ENCODE results near the gene ZKSCAN3.

The ZKSCAN3 gene

DNA sequence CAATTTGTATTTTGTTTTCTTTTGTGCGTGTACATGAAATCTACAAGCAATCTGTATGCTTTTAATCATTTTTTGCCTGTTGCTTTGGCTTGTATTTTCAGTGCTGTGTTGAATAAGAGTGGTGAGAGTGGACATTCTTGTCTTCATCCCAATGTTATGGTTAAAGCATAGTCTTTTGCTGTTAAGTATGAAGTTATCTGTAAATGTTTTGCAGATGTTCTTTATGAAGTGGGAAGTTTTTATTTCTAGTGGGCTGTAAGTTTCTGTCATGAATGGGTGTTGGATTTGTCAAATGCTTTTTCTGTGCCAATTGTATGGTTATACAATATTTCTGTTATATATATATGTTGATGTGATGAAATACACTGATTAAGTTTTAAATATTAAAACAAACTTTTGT, 24.2 kb downstream of the ZKSCAN3 start:
- no peaks in the 10 kb centered on the region for H3K27me3 ChIP-seq (ENCODE audit: control insufficient read depth, insufficient read depth, low read length)
- peaks cover 10% of the 10 kb centered on the region for H3K36me3 ChIP-seq (ENCODE audit: control insufficient read depth, insufficient read depth, low read length)
- no peaks in the 10 kb centered on the region; the same call in 1 of the 2 replicates for H3K4me1 ChIP-seq (ENCODE audit: control insufficient read depth, insufficient read depth, low read length)
- H3K9me3 ChIP-seq (ENCODE audit: control insufficient read depth, insufficient read depth, low read depth, low read length), result no peaks in the 10 kb centered on the region
- H3K9ac ChIP-seq (ENCODE audit: low read length), result no peak overlapping the region
- no peak overlapping the region for H3K27ac ChIP-seq (ENCODE audit: low read depth, low read length)
- H3K4me3 ChIP-seq (ENCODE audit: low read depth, low read length), result no peak overlapping the region

DNA sequence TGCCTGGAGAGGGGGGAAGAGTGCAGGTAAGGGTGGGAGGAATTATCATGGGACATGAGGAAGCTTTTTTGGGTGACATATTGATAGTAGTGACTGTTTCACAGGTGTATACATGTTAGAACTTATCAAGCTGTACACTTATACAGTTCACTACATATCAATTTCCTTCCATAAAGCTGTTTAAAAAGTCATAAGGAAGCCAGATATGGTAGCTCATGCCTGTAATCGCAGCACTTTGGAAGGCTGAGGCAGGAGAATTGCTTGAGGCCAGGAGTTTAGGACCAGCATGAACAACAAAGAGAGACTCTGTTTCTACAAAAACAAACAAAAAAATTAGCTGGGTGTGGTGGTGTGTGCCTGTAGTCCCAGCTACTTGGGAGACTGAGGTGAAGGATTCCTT, 28.1 kb downstream of the ZKSCAN3 start:
- Histone ChIP-seq H3K36me3 (ENCODE audit: control insufficient read depth, insufficient read depth, low read length) (peaks cover 41% of the 10 kb centered on the region), H3K9me3 (ENCODE audit: control insufficient read depth, insufficient read depth, low read depth, low read length) (no peaks in the 10 kb centered on the region)

DNA sequence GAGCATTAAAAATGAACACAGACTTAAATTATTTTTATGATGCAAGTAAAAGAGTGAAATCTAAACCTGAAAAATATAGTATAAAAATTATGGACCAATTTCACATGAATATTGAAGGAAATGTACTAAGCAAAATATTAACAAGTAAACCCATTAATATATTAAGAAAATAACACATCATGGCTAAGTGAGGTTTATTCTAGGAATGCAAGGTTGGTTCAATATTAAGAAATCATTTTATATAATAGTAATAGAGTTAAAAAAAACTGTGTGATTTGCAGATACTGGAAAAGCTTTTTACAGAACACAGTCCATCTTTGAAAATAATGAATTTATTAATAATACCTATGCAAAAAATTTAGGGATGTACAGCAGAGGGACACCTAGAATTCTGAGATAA, 28.9 kb downstream of the ZKSCAN3 start:
- H3K4me1 ChIP-seq (ENCODE audit: control insufficient read depth, insufficient read depth, low read length), result peaks cover 4% of the 10 kb centered on the region
- H3K27ac ChIP-seq (ENCODE audit: low read depth, low read length), result no peak overlapping the region
- no peaks in the 10 kb centered on the region for H3K9me3 ChIP-seq (ENCODE audit: control insufficient read depth, insufficient read depth, low read depth, low read length)
- no peak overlapping the region for H3K4me3 ChIP-seq (ENCODE audit: low read depth, low read length)
- no peaks in the 10 kb centered on the region for H3K27me3 ChIP-seq (ENCODE audit: control insufficient read depth, insufficient read depth, low read length)
- H3K36me3 ChIP-seq (ENCODE audit: control insufficient read depth, insufficient read depth, low read length), result peaks cover 41% of the 10 kb centered on the region
- H3K9ac ChIP-seq (ENCODE audit: low read length), result no peak overlapping the region

More for the DNA sequence above, 28.1 kb downstream of the ZKSCAN3 start:
- Histone ChIP-seq H3K9ac (ENCODE audit: low read length) (no peak overlapping the region), H3K4me3 (ENCODE audit: low read depth, low read length) (no peak overlapping the region), H3K27me3 (ENCODE audit: control insufficient read depth, insufficient read depth, low read length) (no peaks in the 10 kb centered on the region), H3K4me1 (ENCODE audit: control insufficient read depth, insufficient read depth, low read length) (peaks cover 2% of the 10 kb centered on the region), H3K27ac (ENCODE audit: low read depth, low read length) (no peak overlapping the region)

DNA sequence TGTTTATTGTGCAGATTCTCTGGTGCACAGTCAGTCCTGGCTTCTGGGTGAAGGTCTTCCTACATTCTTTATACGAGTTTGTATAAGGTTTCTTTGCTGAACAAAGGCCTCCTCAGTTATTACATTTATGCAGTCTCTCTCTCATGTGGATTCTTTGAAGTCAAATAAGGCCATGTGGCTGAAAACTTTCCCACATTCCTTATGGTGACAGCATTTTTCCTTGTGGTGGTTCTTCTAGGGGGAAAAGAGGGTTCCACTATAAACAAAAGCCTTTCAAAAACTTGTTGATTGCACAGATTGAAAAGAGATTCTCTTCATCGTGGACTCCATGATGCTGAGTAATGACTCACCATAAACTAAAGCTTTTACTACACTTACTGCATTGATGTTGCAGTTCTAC, 30.6 kb downstream of the ZKSCAN3 start:
- Histone ChIP-seq H3K27me3 (ENCODE audit: control insufficient read depth, insufficient read depth, low read length) (no peaks in the 10 kb centered on the region), H3K9ac (ENCODE audit: low read length) (no peak overlapping the region), H3K4me3 (ENCODE audit: low read depth, low read length) (no peak overlapping the region), H3K4me1 (ENCODE audit: control insufficient read depth, insufficient read depth, low read length) (peaks cover 12% of the 10 kb centered on the region), H3K27ac (ENCODE audit: low read depth, low read length) (no peak overlapping the region), H3K36me3 (ENCODE audit: control insufficient read depth, insufficient read depth, low read length) (peaks cover 46% of the 10 kb centered on the region), H3K9me3 (ENCODE audit: control insufficient read depth, insufficient read depth, low read depth, low read length) (no peaks in the 10 kb centered on the region)

GRCh38 chr6:28383235-28384142, 33.7 kb downstream of the ZKSCAN3 start:
- Histone ChIP-seq H3K4me3 (ENCODE audit: low read depth, low read length) (peak overlapping the region; percentile 64), H3K27ac (ENCODE audit: low read depth, low read length) (peak overlapping the region; percentile 55; the same call in 1 of the 2 replicates), H3K4me1 (ENCODE audit: control insufficient read depth, insufficient read depth, low read length) (peaks cover 12% of the 10 kb centered on the region; the same call in 1 of the 2 replicates), H3K9ac (ENCODE audit: low read length) (peak overlapping the region; percentile 69), H3K27me3 (ENCODE audit: control insufficient read depth, insufficient read depth, low read length) (no peaks in the 10 kb centered on the region), H3K9me3 (ENCODE audit: control insufficient read depth, insufficient read depth, low read depth, low read length) (no peaks in the 10 kb centered on the region), H3K36me3 (ENCODE audit: control insufficient read depth, insufficient read depth, low read length) (peaks cover 65% of the 10 kb centered on the region)

DNA sequence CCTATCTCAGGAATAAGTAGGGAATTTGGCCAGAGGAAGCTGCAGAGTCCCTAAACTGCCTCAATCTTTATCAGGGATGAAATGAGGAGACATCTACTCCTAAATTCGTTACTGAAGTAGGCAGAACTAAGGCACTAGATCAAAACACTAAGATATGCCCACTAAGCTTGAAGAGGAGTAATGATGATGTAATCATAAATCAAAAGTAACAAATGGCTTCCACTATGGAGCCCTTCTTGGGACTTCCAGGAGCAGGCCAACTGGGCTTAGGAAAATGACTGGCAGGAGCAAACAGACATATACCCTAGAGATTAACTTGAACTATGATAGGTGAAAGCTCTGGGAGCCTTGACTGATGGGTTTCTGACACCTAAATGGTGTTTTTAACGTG, 34.4 kb downstream of the ZKSCAN3 start:
- Histone ChIP-seq H3K27me3 (ENCODE audit: control insufficient read depth, insufficient read depth, low read length) (no peaks in the 10 kb centered on the region), H3K4me3 (ENCODE audit: low read depth, low read length) (peak overlapping the region; percentile 64; the same call in 1 of the 2 replicates), H3K27ac (ENCODE audit: low read depth, low read length) (no peak overlapping the region), H3K36me3 (ENCODE audit: control insufficient read depth, insufficient read depth, low read length) (peaks cover 65% of the 10 kb centered on the region), H3K9me3 (ENCODE audit: control insufficient read depth, insufficient read depth, low read depth, low read length) (no peaks in the 10 kb centered on the region), H3K9ac (ENCODE audit: low read length) (peak overlapping the region; percentile 69), H3K4me1 (ENCODE audit: control insufficient read depth, insufficient read depth, low read length) (peaks cover 12% of the 10 kb centered on the region; the same call in 1 of the 2 replicates)

- Histone ChIP-seq H3K9me3 (ENCODE audit: control insufficient read depth, insufficient read depth, low read depth, low read length) (no peaks in the 10 kb centered on the region), H3K27ac (ENCODE audit: low read depth, low read length) (no peak overlapping the region), H3K27me3 (ENCODE audit: control insufficient read depth, insufficient read depth, low read length) (no peaks in the 10 kb centered on the region), H3K9ac (ENCODE audit: low read length) (no peak overlapping the region), H3K4me1 (ENCODE audit: control insufficient read depth, insufficient read depth, low read length) (no peaks in the 10 kb centered on the region), H3K36me3 (ENCODE audit: control insufficient read depth, insufficient read depth, low read length) (peaks cover 74% of the 10 kb centered on the region), H3K4me3 (ENCODE audit: low read depth, low read length) (no peak overlapping the region)
Measured at GRCh38 chr6:28390688-28391087, 40.9 kb downstream of the ZKSCAN3 start.

DNA sequence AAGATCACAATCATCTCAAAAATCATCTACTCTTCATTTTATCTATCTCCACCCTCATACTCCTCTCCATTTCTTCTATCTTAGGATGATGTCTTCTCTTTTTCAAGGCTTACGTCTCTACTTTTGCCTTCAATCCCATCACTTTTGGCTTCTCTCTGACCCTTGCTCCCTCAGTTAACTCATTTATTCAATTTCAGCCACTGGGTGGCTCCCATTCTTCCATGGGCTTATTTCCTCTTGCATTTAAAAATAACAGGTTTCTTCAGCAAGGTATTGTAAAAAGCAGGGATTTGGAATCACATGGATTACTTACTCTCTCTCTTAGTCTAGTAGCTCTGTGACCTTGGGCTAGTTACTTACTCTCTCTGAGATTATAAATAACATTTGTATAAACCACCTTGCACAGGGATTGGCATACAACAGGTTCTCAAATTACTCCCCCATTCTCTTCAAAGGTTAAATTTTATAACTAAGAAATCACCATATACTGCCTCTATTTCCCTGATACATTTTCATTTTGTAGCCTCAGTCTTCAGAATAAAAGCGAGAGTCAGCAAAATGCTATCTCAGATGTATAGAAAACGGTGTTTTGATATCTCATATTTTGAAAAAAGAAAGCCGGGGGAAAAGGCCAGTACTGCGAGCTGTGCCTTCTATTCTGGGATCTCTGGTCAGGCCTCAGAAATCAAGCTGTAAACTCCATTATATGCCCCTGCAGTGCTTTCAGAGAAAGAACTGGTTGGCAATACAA, 44.3 kb downstream of the ZKSCAN3 start:
- H3K9me3 ChIP-seq (ENCODE audit: control insufficient read depth, insufficient read depth, low read depth, low read length), result no peaks in the 10 kb centered on the region
- no peak overlapping the region for H3K27ac ChIP-seq (ENCODE audit: low read depth, low read length)
- peaks cover 72% of the 10 kb centered on the region for H3K36me3 ChIP-seq (ENCODE audit: control insufficient read depth, insufficient read depth, low read length)
- no peak overlapping the region for H3K9ac ChIP-seq (ENCODE audit: low read length)
- H3K27me3 ChIP-seq (ENCODE audit: control insufficient read depth, insufficient read depth, low read length), result no peaks in the 10 kb centered on the region
- H3K4me3 ChIP-seq (ENCODE audit: low read depth, low read length), result no peak overlapping the region
- H3K4me1 ChIP-seq (ENCODE audit: control insufficient read depth, insufficient read depth, low read length), result peaks cover 14% of the 10 kb centered on the region; the same call in 1 of the 2 replicates

DNA sequence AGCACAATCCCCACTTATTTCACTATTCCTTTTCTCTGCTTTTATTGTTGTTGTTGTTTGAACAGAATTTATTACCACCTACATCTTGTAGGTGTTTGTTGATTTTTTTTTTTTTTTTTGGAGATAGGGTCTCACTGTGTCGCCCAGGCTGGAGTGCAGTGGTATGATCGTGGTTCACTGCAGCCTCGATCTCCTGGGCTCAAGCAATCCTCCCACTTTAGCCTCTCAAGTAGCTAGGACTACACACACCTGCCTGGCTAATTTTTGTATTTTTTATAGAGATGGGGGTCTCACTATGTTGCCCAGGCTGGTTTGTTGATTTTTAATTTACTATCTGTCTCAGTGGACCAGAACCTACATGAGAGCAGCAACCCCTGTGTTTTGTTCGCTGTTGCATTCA, 46.2 kb downstream of the ZKSCAN3 start:
- Histone ChIP-seq H3K4me1 (ENCODE audit: control insufficient read depth, insufficient read depth, low read length) (peaks cover 18% of the 10 kb centered on the region), H3K9ac (ENCODE audit: low read length) (no peak overlapping the region), H3K27ac (ENCODE audit: low read depth, low read length) (no peak overlapping the region), H3K36me3 (ENCODE audit: control insufficient read depth, insufficient read depth, low read length) (peaks cover 54% of the 10 kb centered on the region), H3K9me3 (ENCODE audit: control insufficient read depth, insufficient read depth, low read depth, low read length) (no peaks in the 10 kb centered on the region), H3K4me3 (ENCODE audit: low read depth, low read length) (no peak overlapping the region), H3K27me3 (ENCODE audit: control insufficient read depth, insufficient read depth, low read length) (peaks cover 4% of the 10 kb centered on the region; the same call in 1 of the 2 replicates)

DNA sequence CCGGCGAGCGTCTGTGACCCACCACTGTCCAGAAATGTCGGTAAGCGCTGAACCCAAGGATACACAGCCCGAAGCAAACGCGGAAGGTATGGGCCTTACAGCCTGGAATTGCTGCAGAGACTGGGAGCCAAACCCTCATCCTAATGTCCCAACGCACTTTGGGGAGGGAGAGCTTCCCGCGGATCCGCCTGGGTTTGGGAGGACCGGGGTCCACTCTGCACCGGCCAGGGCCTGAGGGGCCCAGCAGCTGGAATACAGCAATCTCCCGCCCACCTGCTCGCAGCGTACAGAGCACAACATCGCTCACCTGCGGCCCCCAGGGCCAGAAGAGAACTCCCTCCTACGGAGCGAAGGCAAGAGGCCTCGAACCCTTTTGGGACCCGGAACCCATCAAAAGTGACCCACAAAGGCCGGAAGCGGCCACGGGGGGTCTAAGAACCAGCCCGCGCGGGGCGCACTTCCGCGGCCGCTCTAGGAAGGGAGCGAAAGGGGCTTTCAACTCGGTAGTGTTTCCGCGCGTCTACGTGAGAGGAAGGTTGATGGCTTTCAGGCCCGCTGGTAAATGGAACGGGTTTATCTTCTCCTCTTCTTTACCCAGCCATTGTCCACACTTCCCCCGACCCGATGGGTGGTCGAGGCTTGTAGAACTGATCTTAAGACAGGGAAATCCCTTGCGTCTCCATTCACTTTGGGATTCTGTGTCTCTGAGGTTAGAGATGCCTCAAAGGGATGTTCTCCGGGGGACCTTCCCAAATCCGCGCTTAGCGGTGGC, 49.8 kb downstream of the ZKSCAN3 start, which contains the start of gene ZSCAN12:
TSS of gene ZSCAN12 (minus strand) at position 398 of the 772 bp plus-strand sequence. CDS start 1,342 bp downstream, outside the sequence.
- peak within 1 kb of the TSS; percentile 99 for H3K9ac ChIP-seq (ENCODE audit: low read length)
- H3K36me3 ChIP-seq (ENCODE audit: control insufficient read depth, insufficient read depth, low read length), result peaks cover 27% of the 10 kb centered on the region
- peak within 1 kb of the TSS; percentile 90 for H3K27ac ChIP-seq (ENCODE audit: low read depth, low read length)
- H3K4me1 ChIP-seq (ENCODE audit: control insufficient read depth, insufficient read depth, low read length), result peaks cover 18% of the 10 kb centered on the region
- peak within 1 kb of the TSS; percentile 94 for H3K4me3 ChIP-seq (ENCODE audit: low read depth, low read length)
- peaks cover 20% of the 10 kb centered on the region for H3K27me3 ChIP-seq (ENCODE audit: control insufficient read depth, insufficient read depth, low read length)
- H3K9me3 ChIP-seq (ENCODE audit: control insufficient read depth, insufficient read depth, low read depth, low read length), result no peaks in the 10 kb centered on the region

Data from HUES6 (cell line).